H1 (cell line): ENCODE data around the gene GKAP1. TPM values are rescaled to one million over a fixed set of nuclear protein-coding genes. Genes with fewer than 3 reads are reported as not detected.
"Not testable (repeated sequence)": the region's sequence is repeated elsewhere in the genome, so short reads cannot be mapped to it uniquely, and the experiment has no call there.

ENCODE experiments used
- CTCF ChIA-PET: fragments of 300-600 bp; sonication (Branson Sonifier 250); formaldehyde crosslinking; loops from one replicate; lab custom pipeline; 2021; ENCODE audit not compliant: partially characterized antibody; lab: Charles Lee
- POLR2A ChIA-PET: fragments of 300-600 bp; sonication (Branson Sonifier 250); formaldehyde crosslinking; loops from one replicate; lab custom pipeline; 2021; ENCODE audit warnings: inconsistent platforms; ENCODE audit not compliant: partially characterized antibody; lab: Charles Lee
- DNase-seq, 2 experiments: peaks; one replicate each; pipeline versions ENCODE4 v3.0.0 to v3.0.0-alpha.2; 2010 to 2022; ENCODE audit warnings: low spot score in 2 of 2, low read depth in 1 of 2, mixed read lengths in 1 of 2
- FAIRE-seq: peaks from 2 replicates; lab custom pipeline; 2011; peaks lifted over from hg19 to GRCh38; lab: Jason Lieb, UNC
- H2AFZ ChIP-seq: 2 replicates; pipeline ENCODE4 v1.8.1; 2012; ENCODE audit warnings: low read length, inconsistent platforms
- H2AK5ac ChIP-seq: 2 replicates; pipeline ENCODE4 v1.6.1; 2013; ENCODE audit warnings: low read depth, low read length
- H2BK120ac ChIP-seq: replicated peaks from 2 replicates; pipeline ENCODE3; 2013; ENCODE audit warnings: low read depth, low read length, inconsistent platforms
- H2BK12ac ChIP-seq: 2 replicates; pipeline ENCODE4 v1.6.1; 2013; ENCODE audit warnings: low read depth, low read length
- H2BK15ac ChIP-seq: 2 replicates; pipeline ENCODE4 v1.6.1; 2013; ENCODE audit warnings: low read length
- H2BK20ac ChIP-seq: 2 replicates; pipeline ENCODE4 v1.6.1; 2013; ENCODE audit warnings: low read length
- H2BK5ac ChIP-seq: 2 replicates; pipeline ENCODE4 v1.6.1; 2013; ENCODE audit warnings: low read depth, low read length
- H3K14ac ChIP-seq: 2 replicates; pipeline ENCODE4 v1.6.1; 2013; ENCODE audit warnings: inconsistent platforms; ENCODE audit not compliant: insufficient read length
- H3K18ac ChIP-seq: 2 replicates; pipeline ENCODE4 v1.6.1; 2013; ENCODE audit warnings: low read length; ENCODE audit errors: extremely low read depth
- H3K23ac ChIP-seq: 2 replicates; pipeline ENCODE4 v1.6.1; 2013; ENCODE audit warnings: inconsistent platforms; ENCODE audit not compliant: insufficient read length
- H3K23me2 ChIP-seq: 2 replicates; pipeline ENCODE4 v1.6.1; 2013; ENCODE audit warnings: low read depth, low read length
- H3K27ac ChIP-seq: 2 replicates; pipeline ENCODE4 v1.6.1; 2011; ENCODE audit warnings: low read depth, low read length, inconsistent platforms
- H3K27me3 ChIP-seq, 4 experiments: replicated peaks in 1 of 4; 1 replicate in 1 of 4; 2 replicates in 3 of 4; pipeline versions ENCODE4 v1.6.1 to v1.8.1; 2011 to 2013; ENCODE audit warnings: low read length in 3 of 4, mild to moderate bottlenecking in 3 of 4, inconsistent platforms in 2 of 4, mixed read lengths in 2 of 4, moderate library complexity in 1 of 4; ENCODE audit not compliant: control insufficient read depth in 3 of 4, insufficient read depth in 3 of 4; ENCODE audit errors: extremely low read depth in 1 of 4
- H3K36me3 ChIP-seq, 4 experiments: 2 replicates each; pipeline versions ENCODE4 v1.6.1 to v1.8.1; 2011 to 2013; ENCODE audit warnings: mild to moderate bottlenecking in 4 of 4, low read length in 3 of 4, moderate library complexity in 2 of 4, control low read depth in 1 of 4, inconsistent platforms in 1 of 4; ENCODE audit not compliant: insufficient read depth in 4 of 4, control insufficient read depth in 2 of 4
- H3K4ac ChIP-seq: replicated peaks from 2 replicates; pipeline ENCODE3; 2013; ENCODE audit warnings: low read length, low read depth, mixed read lengths, inconsistent platforms; ENCODE audit not compliant: insufficient read length
- H3K4me1 ChIP-seq, 4 experiments: replicated peaks in 1 of 4; 1 replicate in 1 of 4; 2 replicates in 3 of 4; pipeline versions ENCODE4 v1.6.1 to v1.8.1; 2011 to 2013; ENCODE audit warnings: low read length in 3 of 4, inconsistent platforms in 2 of 4, mixed read lengths in 1 of 4; ENCODE audit not compliant: insufficient read depth in 4 of 4, control insufficient read depth in 3 of 4
- H3K4me2 ChIP-seq, 2 experiments: 2 replicates each; pipeline versions ENCODE4 v1.6.1 to v1.8.1; 2011 to 2013; ENCODE audit warnings: low read depth in 2 of 2, low read length in 2 of 2, control low read depth in 1 of 2, inconsistent platforms in 1 of 2, mild to moderate bottlenecking in 1 of 2; ENCODE audit not compliant: insufficient read depth in 1 of 2
- H3K4me3 ChIP-seq, 4 experiments: fragments of 200-600, 300-600 bp in 1 of 4; sonication (generic), shearing (Covaris generic), sonication (Bioruptor Twin) in 1 of 4; 2 replicates each; pipeline versions ENCODE4 v1.5.1 to v1.8.1; 2011 to 2016; ENCODE audit warnings: low read length in 4 of 4, low read depth in 3 of 4, control low read depth in 2 of 4, inconsistent platforms in 2 of 4, mild to moderate bottlenecking in 2 of 4, mixed read lengths in 1 of 4, moderate library complexity in 1 of 4; ENCODE audit not compliant: insufficient read depth in 2 of 4; ENCODE audit errors: extremely low read depth in 1 of 4
- H3K56ac ChIP-seq: replicated peaks from 2 replicates; pipeline ENCODE3; 2013; ENCODE audit warnings: low read depth, mild to moderate bottlenecking, mixed read lengths, low read length, inconsistent platforms; ENCODE audit not compliant: insufficient read length
- H3K79me1 ChIP-seq: 2 replicates; pipeline ENCODE4 v1.6.1; 2013; ENCODE audit warnings: low read depth, low read length, control low read depth
- H3K79me2 ChIP-seq, 2 experiments: 2 replicates each; pipeline versions ENCODE4 v1.6.1 to v1.8.1; 2012 to 2013; ENCODE audit warnings: low read length in 2 of 2, mild to moderate bottlenecking in 2 of 2, inconsistent platforms in 1 of 2; ENCODE audit not compliant: insufficient read depth in 2 of 2, control insufficient read depth in 1 of 2
- H3K9ac ChIP-seq, 4 experiments: replicated peaks in 1 of 4; 1 replicate in 1 of 4; 2 replicates in 3 of 4; pipeline versions ENCODE4 v1.6.1 to v1.8.1; 2011 to 2013; ENCODE audit warnings: low read depth in 3 of 4, low read length in 3 of 4, control low read depth in 2 of 4, mild to moderate bottlenecking in 2 of 4, moderate library complexity in 2 of 4, inconsistent platforms in 1 of 4; ENCODE audit errors: extremely low read depth in 1 of 4
- H3K9me3 ChIP-seq, 2 experiments: 2 replicates each; pipeline versions ENCODE4 v1.6.1 to v1.8.1; 2012 to 2013; ENCODE audit warnings: mild to moderate bottlenecking in 2 of 2, moderate library complexity in 2 of 2, control low read depth in 1 of 2, inconsistent platforms in 1 of 2, low read depth in 1 of 2, low read length in 1 of 2, mixed read lengths in 1 of 2; ENCODE audit not compliant: insufficient read depth in 2 of 2
- H4K20me1 ChIP-seq, 2 experiments: replicated peaks in 1 of 2; 2 replicates each; pipeline versions ENCODE3 to v1.8.1; 2011 to 2013; ENCODE audit warnings: inconsistent platforms in 2 of 2, low read length in 2 of 2, mild to moderate bottlenecking in 1 of 2; ENCODE audit not compliant: insufficient read depth in 2 of 2, control insufficient read depth in 1 of 2
- H4K5ac ChIP-seq: 2 replicates; pipeline ENCODE4 v1.6.1; 2013; ENCODE audit warnings: low read length, low read depth, mixed read lengths, inconsistent platforms; ENCODE audit not compliant: insufficient read length
- H4K8ac ChIP-seq: 2 replicates; pipeline ENCODE4 v1.8.0; 2013; ENCODE audit warnings: mild to moderate bottlenecking, moderate library complexity, low read length, inconsistent platforms; ENCODE audit not compliant: insufficient read depth; ENCODE audit errors: extremely low read depth
- H4K91ac ChIP-seq: replicated peaks from 2 replicates; pipeline ENCODE3; 2013; ENCODE audit warnings: low read length, mixed read lengths, inconsistent platforms; ENCODE audit not compliant: insufficient read length
- CREB1 ChIP-seq: IDR thresholded peaks from 2 replicates; pipeline ENCODE4 v1.6.1; 2012; ENCODE audit warnings: inconsistent platforms
- KDM4A ChIP-seq: IDR thresholded peaks from one replicate; pipeline ENCODE4 v1.7.1; 2012; ENCODE audit warnings: low read depth, mild to moderate bottlenecking, moderate library complexity, low read length, inconsistent platforms; ENCODE audit not compliant: severe bottlenecking
- RBBP5 ChIP-seq: IDR thresholded peaks from 2 replicates; pipeline ENCODE4 v1.7.1; 2012; ENCODE audit warnings: low read depth, mild to moderate bottlenecking, inconsistent platforms, low read length, moderate library complexity, borderline replicate concordance
- WGBS, 2 experiments: shearing (Covaris generic) in 1 of 2; methylation state at CpG; one replicate each; pipeline versions ENCODE4 v1.1.6 to v1.1.7; 2013 to 2015; ENCODE audit warnings: low lambda C conversion rate in 2 of 2, mixed read lengths in 2 of 2, inconsistent platforms in 1 of 2, low coverage in 1 of 2, missing lambda C conversion rate in 1 of 2; ENCODE audit not compliant: insufficient replicate concordance in 2 of 2, insufficient coverage in 1 of 2, insufficient read length in 1 of 2; ENCODE audit errors: extremely low coverage in 1 of 2, missing lambda C conversion rate in 1 of 2; 5-methylcytosine and 5-hydroxymethylcytosine counted together
- long read RNA-seq, 2 experiments: library from RNA in 1 of 2; library from capped mRNA in 1 of 2; stranded (forward); transcript quantifications; one replicate each; pipeline ENCODE4 v2.0.0, GENCODE V29; 2021; ENCODE audit warnings: inconsistent platforms in 1 of 2
- polyA minus RNA-seq, 3 experiments: library from RNA; depleted of rRNA, polyadenylated mRNA; stranded (reverse); fragments of >200 nt; gene quantifications; 1 replicate in 2 of 3; 2 replicates in 1 of 3; pipeline ENCODE4 v1.2.3, GENCODE V29; 2011
- polyA plus RNA-seq, 7 experiments: library from polyadenylated mRNA; depleted of rRNA in 3 of 7; stranded (reverse) in 5 of 7; unstranded in 2 of 7; fragments of >200 nt in 5 of 7; fragments of 200-250 nt in 2 of 7; gene quantifications; 1 replicate in 5 of 7; 2 replicates in 1 of 7; 4 replicates in 1 of 7; pipeline versions ENCODE4 v1.2.1 to v1.2.3, GENCODE V29; 2011 to 2013; ENCODE audit warnings: missing spikeins in 2 of 7, mixed read lengths in 2 of 7
- total RNA-seq: library from RNA; stranded (reverse); fragmentation: NEBNext Ultra II Directional; extraction: Animal tissue kit (Norgen Biotek cat#: 25700); gene quantifications from 2 replicates; pipeline ENCODE4 v1.2.1, GENCODE V29; 2021

GKAP1 gene
- total RNA-seq (5.3 and 5.7 TPM in 2 replicates), polyA plus RNA-seq (2011; rRNA removed) (0.69 and 0.97 TPM in 2 replicates), polyA minus RNA-seq (2011; rRNA and poly(A)+ RNA removed) (0.49 and 1.7 TPM in 2 replicates)
- polyA plus RNA-seq (2011; cell fraction: cytosol; rRNA removed): 3.1 TPM
- polyA plus RNA-seq (2011; cell fraction: nucleus; rRNA removed): 1.2 TPM
- polyA plus RNA-seq (2012, experiment 1 of 2): 2.5 to 5.0 TPM (median 2.8 TPM) in 4 replicates
- 1.0 TPM for polyA plus RNA-seq (2012, experiment 2 of 2)
- 7.3 TPM for polyA plus RNA-seq (2013, experiment 1 of 2)
- polyA plus RNA-seq (2013, experiment 2 of 2): 8.2 TPM
- polyA minus RNA-seq (2011; cell fraction: cytosol; rRNA and poly(A)+ RNA removed): 2.0 TPM
- polyA minus RNA-seq (2011; cell fraction: nucleus; rRNA and poly(A)+ RNA removed): 0.80 TPM
- long read RNA-seq, experiment 1, partial matches to known transcripts: 1 of 2 reads
- long read RNA-seq, experiment 1, other reads (novel, unspliced or antisense): 0 of 2 reads
- long read RNA-seq, experiment 2, partial matches to known transcripts: 0 of 1 reads
- long read RNA-seq, experiment 2, other reads (novel, unspliced or antisense): 0 of 1 reads

- 0% methylated on average over 16 of the region's 103 CpGs; no CpG with 5 or more reads in 1 of the 2 experiments for WGBS, 2 experiments
- H3K14ac ChIP-seq, H3K9me3 ChIP-seq, H4K20me1 ChIP-seq, H2BK20ac ChIP-seq, FAIRE-seq, H2BK5ac ChIP-seq, H2BK120ac ChIP-seq, H2BK12ac ChIP-seq, H3K18ac ChIP-seq, H4K8ac ChIP-seq, H2BK15ac ChIP-seq, H3K23me2 ChIP-seq, H3K4me1 ChIP-seq, H2AFZ ChIP-seq, POLR2A ChIA-PET, H3K79me2 ChIP-seq, H4K91ac ChIP-seq, H3K27me3 ChIP-seq, H3K79me1 ChIP-seq, H3K36me3 ChIP-seq, H4K5ac ChIP-seq, H3K27ac ChIP-seq, H3K23ac ChIP-seq, H3K56ac ChIP-seq, H2AK5ac ChIP-seq, H3K4ac ChIP-seq: not testable (repeated sequence)
- Histone ChIP-seq H3K4me3 (peak within 1 kb of the TSS; percentile 45 to 76 (median 62)), H3K9ac (peak within 1 kb of the TSS in 1 of 4 experiments; percentile 49; a peak in 4 of 7 replicates), H3K4me2 (peak within 1 kb of the TSS; percentile 65)
- peak in 1 of 2 experiments; percentile 87 for DNase-seq
- TF ChIP-seq CREB1 (peak; percentile 37; the same call in 1 of the 2 replicates), RBBP5 (0 out of 2 replicates have a peak, but pooled peaks have one; percentile 24), KDM4A (peak; percentile 92)
- CTCF ChIA-PET: interaction anchor here (0.7 kb wide), 1 partner anchor 296 kb away, joined by 3 read pairs; no protein-coding TSS in a partner anchor
Observed at GRCh38 chr9:83817356-83818278, at the start of gene GKAP1. GKAP1 (minus strand) TSS chr9:83817769; CDS start chr9:83806517, 11,252 bp downstream.
